Adipocyte (in vitro differentiated cells): Measurements from ENCODE around the gene SIL1.

Experiments used
- DNase-seq: peaks from one replicate; pipeline ENCODE4 v3.0.0-alpha.2; 2015; ENCODE audit warnings: low read depth
- H3K27me3 ChIP-seq: replicated peaks from 2 replicates; pipeline ENCODE4 v1.7.0; 2013; ENCODE audit warnings: mild to moderate bottlenecking, low read length, moderate library complexity; ENCODE audit not compliant: control insufficient read depth, insufficient read depth
- H3K36me3 ChIP-seq: 2 replicates; pipeline ENCODE4 v1.7.0; 2013; ENCODE audit warnings: low read length, mild to moderate bottlenecking, moderate library complexity; ENCODE audit not compliant: control insufficient read depth, insufficient read depth, severe bottlenecking
- H3K4me1 ChIP-seq: 2 replicates; pipeline ENCODE4 v1.7.0; 2013; ENCODE audit warnings: mild to moderate bottlenecking, low read length, moderate library complexity; ENCODE audit not compliant: control insufficient read depth, insufficient read depth
- H3K4me3 ChIP-seq: 2 replicates; pipeline ENCODE4 v1.7.0; 2013; ENCODE audit warnings: mild to moderate bottlenecking, low read length, moderate library complexity
- H3K9ac ChIP-seq: 2 replicates; pipeline ENCODE4 v1.7.0; 2013; ENCODE audit warnings: mild to moderate bottlenecking, low read length, moderate library complexity
- H3K9me3 ChIP-seq: 2 replicates; pipeline ENCODE4 v1.7.0; 2013; ENCODE audit warnings: mild to moderate bottlenecking, low read length, moderate library complexity; ENCODE audit not compliant: control insufficient read depth

Gene SIL1

GRCh38 chr5:139197710-139198669 is at the start of gene SIL1:
TSS of gene SIL1 (minus strand) at chr5:139198368. CDS start at chr5:139127843, 70,525 bp downstream.
- DNase-seq = peak; percentile 98
- Histone ChIP-seq H3K36me3 (no peaks in the 10 kb centered on the region), H3K4me3 (peak within 1 kb of the TSS; percentile 82), H3K9ac (peak within 1 kb of the TSS; percentile 93), H3K27me3 (no peaks in the 10 kb centered on the region), H3K9me3 (no peaks in the 10 kb centered on the region), H3K4me1 (peaks cover 7% of the 10 kb centered on the region)

- H3K36me3 ChIP-seq = no peaks in the 10 kb centered on the region
- H3K4me3 ChIP-seq = no peak overlapping the region
- DNase-seq = peak; percentile 37
- H3K4me1 ChIP-seq = no peaks in the 10 kb centered on the region
- H3K27me3 ChIP-seq = no peaks in the 10 kb centered on the region
- H3K9me3 ChIP-seq = no peaks in the 10 kb centered on the region
- H3K9ac ChIP-seq = no peak overlapping the region
These were observed 48.2 kb upstream of the SIL1 start for GRCh38 chr5:139246394-139246793.

DNA sequence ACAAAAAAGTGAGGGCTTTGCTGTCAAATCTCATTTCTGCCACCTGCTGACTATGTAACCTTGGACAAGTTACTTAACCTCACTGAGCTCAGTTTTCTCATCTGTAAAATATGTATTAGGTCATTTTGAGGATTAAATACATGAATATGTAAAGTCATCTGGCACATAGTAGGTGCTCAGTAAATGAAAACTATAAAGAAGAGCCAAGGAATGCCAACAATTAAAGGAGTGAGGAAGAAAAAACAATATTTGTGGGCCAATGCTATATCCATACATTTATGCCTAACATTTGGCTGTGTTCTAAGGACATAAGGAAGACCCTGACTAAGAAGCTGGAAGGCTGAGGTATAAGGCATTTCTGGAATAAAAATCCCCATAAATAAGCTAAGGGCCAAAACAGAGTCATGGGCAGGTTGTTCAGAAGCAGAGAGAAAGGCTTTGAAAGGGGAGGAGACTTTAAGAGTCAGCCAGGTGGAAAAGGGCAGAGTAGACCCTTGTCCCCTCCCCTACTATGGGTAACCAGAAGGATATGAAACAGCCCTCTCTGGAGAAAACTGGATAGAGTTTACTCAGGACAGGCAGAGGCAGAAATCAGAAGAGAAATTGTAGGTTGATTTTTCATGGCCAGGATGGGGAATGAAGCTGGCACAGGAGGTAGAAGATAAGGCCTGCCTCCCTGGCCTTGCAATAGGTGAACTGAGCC is 47.6 kb upstream of the SIL1 start:
- Histone ChIP-seq H3K9ac (no peak overlapping the region), H3K9me3 (no peaks in the 10 kb centered on the region), H3K4me3 (no peak overlapping the region), H3K27me3 (no peaks in the 10 kb centered on the region), H3K36me3 (no peaks in the 10 kb centered on the region), H3K4me1 (no peaks in the 10 kb centered on the region)
- no peak for DNase-seq

DNA sequence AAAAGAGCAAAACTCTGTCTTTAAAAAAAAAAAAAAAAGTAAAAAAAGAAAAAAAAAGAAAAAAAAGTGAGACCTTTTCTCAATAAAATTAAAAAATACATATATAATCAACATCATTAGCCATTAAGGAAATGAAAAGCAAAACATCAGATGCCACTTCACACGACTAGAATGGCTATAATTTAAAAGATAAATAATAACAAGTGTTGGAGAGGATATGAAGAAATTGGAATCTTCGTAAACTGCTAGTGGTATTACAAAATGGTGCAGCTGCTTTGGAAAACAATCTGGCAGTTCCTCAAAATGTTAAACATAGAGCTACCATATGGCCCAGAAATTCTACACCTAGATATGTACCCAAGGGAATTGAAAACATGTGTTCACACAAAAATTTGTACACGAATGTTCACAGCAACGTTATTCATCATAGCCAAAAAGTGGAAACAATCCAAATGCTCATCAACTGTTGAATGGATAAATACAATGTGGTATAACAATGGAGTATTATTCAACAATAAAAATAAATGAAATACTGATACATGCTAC is 45.3 kb upstream of the SIL1 start:
- no peaks in the 10 kb centered on the region for H3K27me3 ChIP-seq
- peaks cover 5% of the 10 kb centered on the region for H3K4me1 ChIP-seq
- H3K9ac ChIP-seq = no peak overlapping the region
- no peak for DNase-seq
- H3K9me3 ChIP-seq = peaks cover 3% of the 10 kb centered on the region
- no peaks in the 10 kb centered on the region for H3K36me3 ChIP-seq
- H3K4me3 ChIP-seq = no peak overlapping the region

DNA sequence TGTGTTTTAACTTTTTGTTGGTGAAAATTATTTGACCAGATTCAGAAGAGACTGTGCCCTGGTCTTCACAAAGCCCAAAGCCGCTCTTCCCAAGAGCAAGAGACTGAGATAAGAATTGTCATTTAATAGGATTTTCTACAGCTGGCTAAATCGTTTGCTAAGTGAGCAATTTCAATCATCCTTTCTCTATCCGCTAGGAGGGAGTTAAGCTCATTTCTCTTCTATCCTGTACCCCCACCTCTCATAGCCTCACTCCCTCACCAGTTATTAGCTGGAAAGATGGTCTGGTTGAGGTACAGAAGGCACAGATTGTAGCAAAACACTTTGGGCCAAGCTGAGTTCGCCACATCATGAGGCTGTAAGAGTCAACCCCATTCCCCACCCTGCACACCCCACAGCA is 43.0 kb upstream of the SIL1 start:
- peaks cover 3% of the 10 kb centered on the region for H3K9me3 ChIP-seq
- H3K4me3 ChIP-seq = no peak overlapping the region
- no peak overlapping the region for H3K9ac ChIP-seq
- peaks cover 5% of the 10 kb centered on the region for H3K4me1 ChIP-seq
- H3K36me3 ChIP-seq = no peaks in the 10 kb centered on the region
- DNase-seq = no peak
- H3K27me3 ChIP-seq = no peaks in the 10 kb centered on the region

DNA sequence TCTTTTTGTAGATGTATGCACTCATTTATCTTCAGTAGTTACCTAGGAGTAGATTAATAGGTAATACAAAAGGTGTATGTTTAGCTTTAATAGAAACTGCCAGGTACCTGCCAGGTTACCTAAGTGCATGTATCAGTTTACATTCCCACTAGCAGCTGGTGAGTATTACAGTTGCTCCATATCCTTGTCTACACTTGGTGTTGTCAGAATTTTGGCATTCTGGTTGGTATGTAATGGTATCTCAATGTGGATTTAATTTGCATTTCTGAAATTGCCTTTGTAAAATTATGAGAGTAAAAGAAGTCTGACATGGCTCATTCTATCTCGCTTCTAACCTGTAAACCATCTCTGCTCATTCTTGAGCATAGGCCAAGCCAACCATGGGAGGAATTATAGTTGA is 38.3 kb upstream of the SIL1 start:
- Histone ChIP-seq H3K4me1 (peaks cover 5% of the 10 kb centered on the region), H3K36me3 (no peaks in the 10 kb centered on the region), H3K4me3 (no peak overlapping the region), H3K27me3 (no peaks in the 10 kb centered on the region), H3K9ac (no peak overlapping the region), H3K9me3 (peaks cover 3% of the 10 kb centered on the region)
- DNase-seq = no peak

DNA sequence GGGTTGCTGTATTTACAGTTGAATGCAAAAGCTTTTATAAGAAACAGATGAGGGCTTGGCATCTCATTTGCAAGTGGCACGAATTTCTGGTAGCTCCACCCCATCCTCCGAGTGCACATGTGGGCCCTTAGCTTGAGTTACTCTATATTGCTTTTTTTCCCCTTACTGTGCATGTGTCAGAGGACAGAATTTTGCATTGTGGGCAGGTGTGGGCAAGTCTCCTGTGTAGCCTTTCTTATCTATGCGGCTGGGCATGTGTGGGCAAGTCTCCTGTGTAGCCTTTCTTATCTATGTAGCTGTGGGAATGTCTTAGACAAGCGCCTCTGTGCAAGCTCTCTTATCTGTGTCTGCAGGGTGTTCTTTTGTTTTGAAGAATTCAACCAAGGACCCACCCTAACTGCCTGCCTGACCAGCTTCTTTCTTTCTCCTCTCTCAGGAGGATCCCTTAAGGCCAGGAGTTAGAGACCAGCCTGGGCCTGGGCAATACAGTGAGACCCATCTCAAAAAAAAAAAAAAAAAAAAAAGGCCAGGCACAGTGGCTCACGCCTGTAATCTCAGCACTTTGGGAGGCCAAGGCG is 34.1 kb upstream of the SIL1 start:
- no peak overlapping the region for H3K4me3 ChIP-seq
- no peaks in the 10 kb centered on the region for H3K9me3 ChIP-seq
- H3K4me1 ChIP-seq = no peaks in the 10 kb centered on the region
- no peaks in the 10 kb centered on the region for H3K36me3 ChIP-seq
- H3K27me3 ChIP-seq = no peaks in the 10 kb centered on the region
- DNase-seq = peak; percentile 41
- no peak overlapping the region for H3K9ac ChIP-seq

- Histone ChIP-seq H3K27me3 (no peaks in the 10 kb centered on the region), H3K9me3 (no peaks in the 10 kb centered on the region), H3K9ac (no peak overlapping the region), H3K4me3 (no peak overlapping the region), H3K36me3 (no peaks in the 10 kb centered on the region), H3K4me1 (no peaks in the 10 kb centered on the region)
- DNase-seq = peak; percentile 20
These were observed 30.1 kb upstream of the SIL1 start for GRCh38 chr5:139228201-139228803.

GRCh38 chr5:139226131-139226530 is 28.0 kb upstream of the SIL1 start:
- DNase-seq = no peak

GRCh38 chr5:139223481-139223880 is 25.3 kb upstream of the SIL1 start:
- no peaks in the 10 kb centered on the region for H3K36me3 ChIP-seq
- H3K27me3 ChIP-seq = peaks cover 6% of the 10 kb centered on the region
- no peaks in the 10 kb centered on the region for H3K4me1 ChIP-seq
- no peak overlapping the region for H3K9ac ChIP-seq
- no peak overlapping the region for H3K4me3 ChIP-seq
- DNase-seq = no peak
- H3K9me3 ChIP-seq = no peaks in the 10 kb centered on the region

More at GRCh38 chr5:139226131-139226530, 28.0 kb upstream of the SIL1 start:
- Histone ChIP-seq H3K4me1 (no peaks in the 10 kb centered on the region), H3K4me3 (no peak overlapping the region), H3K9me3 (no peaks in the 10 kb centered on the region), H3K9ac (no peak overlapping the region), H3K36me3 (no peaks in the 10 kb centered on the region), H3K27me3 (peaks cover 6% of the 10 kb centered on the region)
